Testis (tissue), 3 donors: ENCODE measurements around the gene DIS3L2. TPM values are rescaled to one million over a fixed set of nuclear protein-coding genes. Genes with fewer than 3 reads are reported as not detected.

Experiments used
- DNase-seq: peaks from one replicate; pipeline ENCODE4 v3.0.0-alpha.2; 2019
- H3K27ac ChIP-seq, 2 donors: fragments of 200-600 bp; sonication (generic); one replicate each; pipeline ENCODE4 v1.5.1; 2019
- H3K27me3 ChIP-seq: fragments of 200-600 bp; sonication (generic); one replicate; pipeline ENCODE4 v1.5.1; 2019
- H3K36me3 ChIP-seq: fragments of 200-600 bp; sonication (generic); one replicate; pipeline ENCODE4 v1.5.1; 2017; ENCODE audit warnings: low read depth; ENCODE audit errors: missing control alignments
- H3K4me1 ChIP-seq: fragments of 200-600 bp; sonication (generic); one replicate; pipeline ENCODE4 v1.5.1; 2019
- H3K4me3 ChIP-seq, 2 donors: fragments of 200-600 bp; sonication (generic); one replicate each; pipeline ENCODE4 v1.5.1; 2017 to 2019
- H3K9me3 ChIP-seq: fragments of 200-600 bp; sonication (generic); one replicate; pipeline ENCODE4 v1.5.1; 2017
- CTCF ChIP-seq, 3 experiments: fragments of 450-650 bp in 2 of 3; fragments of 200-600 bp in 1 of 3; sonication (generic) in 1 of 3; IDR thresholded peaks; one replicate each; pipeline ENCODE4 v1.5.1; 2016 to 2019; ENCODE audit warnings: antibody characterized with exemption in 3 of 3, mild to moderate bottlenecking in 2 of 3, moderate library complexity in 1 of 3
- POLR2A ChIP-seq: fragments of 450-650 bp; IDR thresholded peaks from one replicate; pipeline ENCODE4 v1.6.1; 2017; ENCODE audit warnings: antibody characterized with exemption, mild to moderate bottlenecking, moderate library complexity
- WGBS, 2 donors: methylation state at CpG; one replicate each; pipeline ENCODE4 v1.1.5; 2018; 5-methylcytosine and 5-hydroxymethylcytosine counted together
- intact Hi-C: fragments of 100-400 bp; cut with DNase I; formaldehyde crosslinking; loops from one replicate; pipeline ENCODE4 v1.15.1; 2023; ENCODE audit warnings: low total_unique reads
- polyA plus RNA-seq: library from polyadenylated mRNA; stranded (reverse); fragments of 350-450 nt; fragmentation: Illumina TruSeq; extraction: RNeasy Lipid Tissue Mini Kit (QIAGEN cat#74804); gene quantifications from one replicate; pipeline ENCODE4 v1.2.3, GENCODE V29; 2014; ENCODE audit warnings: low read depth, low replicate concordance; ENCODE audit not compliant: insufficient read depth
- total RNA-seq, 2 donors: library from RNA; depleted of rRNA; stranded (reverse); fragments of >200 nt; gene quantifications; one replicate each; pipeline ENCODE4 v1.2.3, GENCODE V29; 2016

Gene DIS3L2
- total and polyA plus RNA-seq, 3 donors from 2014 or later = 32.5 to 80.7 (median 70.4) TPM

DNA sequence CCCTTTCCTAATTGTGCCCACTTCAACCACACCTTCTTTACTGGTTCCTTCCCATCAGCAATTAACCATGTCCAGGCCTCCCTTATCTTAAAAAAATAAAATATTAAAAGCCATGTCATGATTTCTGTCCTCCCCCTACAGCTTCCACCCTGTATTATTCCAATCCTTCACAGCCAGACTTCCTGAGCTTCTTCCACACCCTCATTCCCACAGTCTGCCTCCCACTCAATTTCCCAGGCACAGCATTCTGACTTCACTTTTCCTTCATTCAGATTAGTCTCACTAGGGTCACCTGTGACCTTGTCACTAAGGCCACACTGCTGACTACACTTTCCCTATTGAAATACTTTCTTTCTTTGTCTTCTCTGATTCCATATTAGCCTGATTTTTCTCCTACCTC, 159.4 kb downstream of the DIS3L2 start:
- TF ChIP-seq POLR2A (no peak), CTCF (IDR thresholded peaks at IDR 0.05) (no peak)
- Histone ChIP-seq H3K36me3 (no peaks in the 10 kb centered on the region), H3K9me3 (no peaks in the 10 kb centered on the region), H3K4me3 (no peak overlapping the region), H3K27me3 (no peaks in the 10 kb centered on the region), H3K27ac (no peak overlapping the region), H3K4me1 (no peaks in the 10 kb centered on the region)
- intact Hi-C loops = no loop called here
- DNase-seq = no peak

DNA sequence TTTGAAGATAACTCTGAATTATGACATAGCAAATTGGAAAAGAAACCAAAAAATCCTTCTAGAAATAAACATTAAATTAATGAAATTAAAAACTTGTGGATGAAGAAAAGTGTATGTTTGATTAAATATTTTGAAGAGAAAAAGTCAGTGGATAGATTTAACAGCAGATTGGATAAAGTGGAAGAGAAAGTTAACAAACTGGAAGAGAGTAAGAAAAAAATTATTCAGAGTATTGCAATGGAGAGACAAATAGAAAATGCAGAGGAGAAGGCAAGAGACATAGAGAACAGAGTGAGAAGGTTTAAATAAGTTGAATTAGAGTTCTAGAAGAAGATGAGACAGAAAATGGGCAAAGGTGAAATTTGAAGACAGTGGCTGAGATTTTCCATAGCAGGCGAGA, 162.8 kb downstream of the DIS3L2 start:
- WGBS, 2 donors = 94 to 96% methylated on average over 1 of the region's 1 CpG
- intact Hi-C loops = no loop called here
- Histone ChIP-seq H3K27me3 (no peaks in the 10 kb centered on the region), H3K9me3 (no peaks in the 10 kb centered on the region), H3K36me3 (no peaks in the 10 kb centered on the region), H3K4me3 (no peak overlapping the region), H3K27ac (no peak overlapping the region), H3K4me1 (no peaks in the 10 kb centered on the region)
- no peak for TF ChIP-seq POLR2A
- TF ChIP-seq CTCF (IDR thresholded peaks at IDR 0.05) = no peak
- no peak for DNase-seq

DNA sequence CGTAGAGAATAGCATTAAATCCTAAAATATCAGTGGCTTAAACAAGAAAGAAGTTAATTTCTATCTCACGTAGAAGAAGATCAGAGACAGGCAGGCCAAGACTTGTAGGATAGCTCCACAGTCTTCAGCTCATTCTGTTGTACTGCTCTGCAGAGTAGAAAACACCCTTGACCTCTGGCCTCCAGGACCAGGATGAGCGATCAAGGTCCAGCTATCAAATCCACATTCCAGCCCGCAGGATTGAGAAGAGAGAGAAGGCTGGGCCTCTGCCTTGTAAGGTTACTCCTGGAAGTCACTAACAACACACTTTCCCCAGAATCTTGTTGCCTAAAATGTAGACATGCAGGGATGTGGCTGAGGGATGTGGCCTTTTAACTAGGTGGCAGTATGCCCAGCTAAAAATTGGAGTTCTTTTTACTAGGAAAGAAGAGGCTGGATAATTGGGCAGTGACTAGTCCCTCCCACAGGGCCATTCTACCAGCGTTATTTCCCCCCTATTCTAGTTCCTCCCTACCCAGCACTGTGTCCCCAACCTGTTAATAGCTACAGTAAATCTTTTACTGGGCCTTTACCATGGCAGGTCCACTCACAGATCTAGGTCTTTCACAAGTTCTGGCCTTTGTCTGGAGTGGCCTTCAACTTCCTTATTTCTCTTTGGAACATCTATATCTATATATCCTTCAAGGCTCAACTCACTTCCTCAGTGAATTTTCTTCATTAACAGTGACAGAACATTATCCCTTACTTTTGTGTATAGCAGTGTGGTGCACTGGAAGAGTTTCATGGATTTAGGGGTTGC, 165.0 kb downstream of the DIS3L2 start:
- H3K4me1 ChIP-seq = no peaks in the 10 kb centered on the region
- WGBS, 2 donors = 62 to 74% methylated on average over 5 of the region's 5 CpGs
- no peak for DNase-seq
- H3K36me3 ChIP-seq = no peaks in the 10 kb centered on the region
- TF ChIP-seq POLR2A (no peak), CTCF (IDR thresholded peaks at IDR 0.05) (no peak)
- intact Hi-C loops = no loop called here
- no peak overlapping the region for H3K4me3 ChIP-seq
- H3K27me3 ChIP-seq = no peaks in the 10 kb centered on the region
- H3K9me3 ChIP-seq = no peaks in the 10 kb centered on the region
- no peak overlapping the region for H3K27ac ChIP-seq

- Histone ChIP-seq H3K9me3 (no peaks in the 10 kb centered on the region), H3K4me1 (no peaks in the 10 kb centered on the region), H3K36me3 (no peaks in the 10 kb centered on the region), H3K4me3 (no peak overlapping the region), H3K27ac (no peak overlapping the region), H3K27me3 (no peaks in the 10 kb centered on the region)
- 36 to 43% methylated on average over 4 of the region's 4 CpGs for WGBS, 2 donors
- intact Hi-C loops = no loop called here
- DNase-seq = no peak
- TF ChIP-seq POLR2A (no peak), CTCF (IDR thresholded peaks at IDR 0.05) (no peak)
These were observed 168.0 kb downstream of the DIS3L2 start for GRCh38 chr2:232129483-232129882.

GRCh38 chr2:232132181-232132580, 170.7 kb downstream of the DIS3L2 start:
- intact Hi-C loops = no loop called here
- no peak for DNase-seq
- TF ChIP-seq POLR2A (no peak), CTCF (IDR thresholded peaks at IDR 0.05) (no peak)
- no peak overlapping the region for H3K4me3 ChIP-seq
- 94% methylated on average over 3 of the region's 3 CpGs for WGBS, 2 donors
- no peaks in the 10 kb centered on the region for H3K27me3 ChIP-seq
- no peaks in the 10 kb centered on the region for H3K36me3 ChIP-seq
- no peaks in the 10 kb centered on the region for H3K4me1 ChIP-seq
- no peak overlapping the region for H3K27ac ChIP-seq
- H3K9me3 ChIP-seq = no peaks in the 10 kb centered on the region
